Measurements from ENCODE around the gene TAMALIN.
A peak's percentile ranks its signal among the peaks of the same experiment; 100 is the strongest.

DNA sequence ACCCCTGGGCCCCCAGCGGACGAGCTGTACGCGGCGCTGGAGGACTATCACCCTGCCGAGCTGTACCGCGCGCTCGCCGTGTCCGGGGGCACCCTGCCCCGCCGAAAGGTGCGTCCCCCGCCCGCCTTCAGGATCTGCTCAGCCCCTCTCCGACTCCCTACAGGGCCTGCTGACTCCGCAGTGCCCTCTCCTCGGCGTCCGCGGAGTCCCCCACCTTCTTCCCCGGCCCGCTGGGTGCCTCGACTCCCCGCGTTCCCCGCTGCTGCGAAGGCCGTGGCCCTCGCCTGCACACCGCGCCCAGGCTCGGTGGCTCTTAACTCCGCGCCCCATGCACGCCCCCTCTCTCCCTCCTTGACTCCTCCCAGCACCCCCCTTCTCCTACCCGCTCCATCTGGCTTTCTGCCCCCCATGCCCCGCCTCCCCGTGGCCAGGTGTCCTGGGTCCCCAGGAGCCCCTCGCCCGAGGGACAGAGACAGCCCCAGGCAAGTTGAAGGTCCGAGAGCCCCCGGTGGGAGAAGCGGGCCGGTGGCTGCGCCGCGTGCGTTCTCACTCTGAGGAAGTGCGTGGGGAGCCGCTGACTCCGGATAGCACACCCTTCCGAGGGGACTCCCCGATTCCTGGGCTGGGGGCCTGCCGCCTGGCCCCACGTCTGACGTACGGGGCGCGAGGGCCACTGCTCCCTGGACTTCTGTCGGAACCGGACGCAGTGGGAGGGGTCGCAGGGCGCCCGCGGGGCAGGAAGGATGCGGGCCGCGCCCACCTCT, 594 bp downstream of the TAMALIN start:
- TF ChIP-seq, protein P1, sequence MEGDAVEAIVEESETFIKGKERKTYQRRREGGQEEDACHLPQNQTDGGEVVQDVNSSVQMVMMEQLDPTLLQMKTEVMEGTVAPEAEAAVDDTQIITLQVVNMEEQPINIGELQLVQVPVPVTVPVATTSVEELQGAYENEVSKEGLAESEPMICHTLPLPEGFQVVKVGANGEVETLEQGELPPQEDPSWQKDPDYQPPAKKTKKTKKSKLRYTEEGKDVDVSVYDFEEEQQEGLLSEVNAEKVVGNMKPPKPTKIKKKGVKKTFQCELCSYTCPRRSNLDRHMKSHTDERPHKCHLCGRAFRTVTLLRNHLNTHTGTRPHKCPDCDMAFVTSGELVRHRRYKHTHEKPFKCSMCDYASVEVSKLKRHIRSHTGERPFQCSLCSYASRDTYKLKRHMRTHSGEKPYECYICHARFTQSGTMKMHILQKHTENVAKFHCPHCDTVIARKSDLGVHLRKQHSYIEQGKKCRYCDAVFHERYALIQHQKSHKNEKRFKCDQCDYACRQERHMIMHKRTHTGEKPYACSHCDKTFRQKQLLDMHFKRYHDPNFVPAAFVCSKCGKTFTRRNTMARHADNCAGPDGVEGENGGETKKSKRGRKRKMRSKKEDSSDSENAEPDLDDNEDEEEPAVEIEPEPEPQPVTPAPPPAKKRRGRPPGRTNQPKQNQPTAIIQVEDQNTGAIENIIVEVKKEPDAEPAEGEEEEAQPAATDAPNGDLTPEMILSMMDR (IDR thresholded peaks at IDR 0.05): no peak
- TF ChIP-seq POLR2A (IDR thresholded peaks at IDR 0.05): peak in 1 of 2 donors; percentile 19

All from gastroesophageal sphincter (tissue), 3 donors.